Gastroesophageal sphincter (tissue), 4 donors: ENCODE results near the gene ITGA3. TPM values are rescaled to one million over a fixed set of nuclear protein-coding genes. Genes with fewer than 3 reads are reported as not detected.

Experiments used
- ATAC-seq: fragments of 150-250 bp; one replicate; pipeline ENCODE4 v1.9.1; 2016; ENCODE audit warnings: mild to moderate bottlenecking, moderate library complexity
- H3K27ac ChIP-seq, 4 donors: fragments of 200-600 bp; sonication (generic) in 3 of 4; 1 replicate in 3 of 4; 2 replicates in 1 of 4; pipeline ENCODE4 v1.5.1; 2016 to 2019
- H3K27me3 ChIP-seq: fragments of 200-600 bp; sonication (generic); one replicate; pipeline ENCODE4 v1.5.1; 2019
- H3K36me3 ChIP-seq, 2 donors: fragments of 200-600 bp; sonication (generic); one replicate each; pipeline ENCODE4 v1.5.1; 2019; ENCODE audit warnings: control low read depth in 1 of 2
- H3K4me1 ChIP-seq, 3 donors: fragments of 200-600 bp; sonication (generic); 1 replicate in 2 of 3; 2 replicates in 1 of 3; pipeline ENCODE4 v1.5.1; 2016 to 2019; ENCODE audit warnings: control low read depth in 2 of 3
- H3K4me3 ChIP-seq, 2 donors: fragments of 200-600 bp; sonication (generic); one replicate each; pipeline ENCODE4 v1.5.1; 2019; ENCODE audit warnings: mild to moderate bottlenecking in 1 of 2, moderate library complexity in 1 of 2
- H3K9me3 ChIP-seq, 3 donors: fragments of 200-600 bp; sonication (generic); one replicate each; pipeline ENCODE4 v1.5.1; 2017 to 2019; ENCODE audit warnings: control low read depth in 2 of 3
- CTCF ChIP-seq, 4 experiments: fragments of 200-600 bp in 2 of 4; fragments of 450-650 bp in 2 of 4; sonication (generic) in 1 of 4; IDR thresholded peaks; one replicate each; pipeline ENCODE4 v1.5.1; 2017 to 2019; ENCODE audit warnings: antibody characterized with exemption in 4 of 4, mild to moderate bottlenecking in 2 of 4, moderate library complexity in 2 of 4
- EP300 ChIP-seq: sonication (generic); formaldehyde crosslinking; IDR thresholded peaks from one replicate; pipeline ENCODE4 v1.6.1; 2017; ENCODE audit warnings: antibody characterized with exemption, mild to moderate bottlenecking
- POLR2A ChIP-seq, 2 donors: fragments of 450-650 bp; IDR thresholded peaks; one replicate each; pipeline ENCODE4 v1.6.1; 2017; ENCODE audit warnings: antibody characterized with exemption in 2 of 2, mild to moderate bottlenecking in 2 of 2, moderate library complexity in 1 of 2
- POLR2AphosphoS5 ChIP-seq: sonication (generic); formaldehyde crosslinking; IDR thresholded peaks from one replicate; pipeline ENCODE4 v1.6.1; 2017; ENCODE audit warnings: antibody characterized with exemption
- WGBS, 2 donors: methylation state at CpG; one replicate each; pipeline ENCODE4 v1.1.5; 2018; ENCODE audit warnings: low coverage in 1 of 2; 5-methylcytosine and 5-hydroxymethylcytosine counted together
- total RNA-seq, 4 donors: library from RNA; depleted of rRNA; stranded (reverse); fragments of >200 nt; gene quantifications; one replicate each; pipeline ENCODE4 v1.1.0, GENCODE V29; 2016

Gene ITGA3
- total RNA-seq, 4 donors from 2014 or later, result 62.4 to 131 (median 124) TPM

GRCh38 chr17:50108556-50108955, 52.6 kb downstream of the ITGA3 start:
- H3K4me3 ChIP-seq, result no peak overlapping the region
- peaks cover 4 to 42% (median 15%) of the 10 kb centered on the region in 3 donors for H3K4me1 ChIP-seq
- peaks cover 0 to 79% of the 10 kb centered on the region in 2 donors for H3K36me3 ChIP-seq
- TF ChIP-seq CTCF (IDR thresholded peaks at IDR 0.05) (no peak), POLR2A (IDR thresholded peaks at IDR 0.05) (no peak), EP300 (no peak), POLR2AphosphoS5 (no peak)
- H3K9me3 ChIP-seq, result no peaks in the 10 kb centered on the region
- WGBS, 2 donors, result 62 to 100% methylated on average over 2 to 3 of the region's 9 CpGs
- H3K27me3 ChIP-seq, result no peaks in the 10 kb centered on the region
- peak overlapping the region in 1 of 4 donors; percentile 26 for H3K27ac ChIP-seq
- ATAC-seq, result no peak

GRCh38 chr17:50109207-50109606, 53.3 kb downstream of the ITGA3 start:
- Histone ChIP-seq H3K27me3 (no peaks in the 10 kb centered on the region), H3K4me3 (no peak overlapping the region), H3K36me3 (peaks cover 0 to 72% of the 10 kb centered on the region in 2 donors), H3K4me1 (peaks cover 4 to 42% (median 15%) of the 10 kb centered on the region in 3 donors), H3K27ac (peak overlapping the region in 1 of 4 donors; percentile 83), H3K9me3 (no peaks in the 10 kb centered on the region)
- ATAC-seq, result no peak
- WGBS, 2 donors, result 79% methylated on average over 5 of the region's 7 CpGs; no CpG with 5 or more reads in 1 of the 2 donors
- no peak for TF ChIP-seq POLR2AphosphoS5
- TF ChIP-seq POLR2A (IDR thresholded peaks at IDR 0.05), result no peak
- TF ChIP-seq EP300, result no peak

GRCh38 chr17:50109785-50110184, 53.9 kb downstream of the ITGA3 start:
- ATAC-seq, result no peak
- peak overlapping the region in 2 of 4 donors; percentile 83 for H3K27ac ChIP-seq
- no peaks in the 10 kb centered on the region for H3K27me3 ChIP-seq
- H3K4me3 ChIP-seq, result no peak overlapping the region
- peaks cover 4 to 43% (median 15%) of the 10 kb centered on the region in 3 donors for H3K4me1 ChIP-seq
- WGBS, 2 donors, result 40% methylated on average over 1 of the region's 19 CpGs; no CpG with 5 or more reads in 1 of the 2 donors
- peaks cover 0 to 66% of the 10 kb centered on the region in 2 donors for H3K36me3 ChIP-seq
- no peaks in the 10 kb centered on the region for H3K9me3 ChIP-seq
- no peak for TF ChIP-seq POLR2AphosphoS5
- no peak for TF ChIP-seq CTCF (IDR thresholded peaks at IDR 0.05)
- no peak for TF ChIP-seq EP300
- TF ChIP-seq POLR2A (IDR thresholded peaks at IDR 0.05), result no peak

GRCh38 chr17:50110591-50111349, 54.9 kb downstream of the ITGA3 start:
- H3K36me3 ChIP-seq, result peaks cover 0 to 56% of the 10 kb centered on the region in 2 donors
- 60% methylated on average over 3 of the region's 19 CpGs; no CpG with 5 or more reads in 1 of the 2 donors for WGBS, 2 donors
- H3K4me1 ChIP-seq, result peaks cover 4 to 48% (median 15%) of the 10 kb centered on the region in 3 donors
- no peaks in the 10 kb centered on the region for H3K27me3 ChIP-seq
- H3K9me3 ChIP-seq, result no peaks in the 10 kb centered on the region
- ATAC-seq, result peak; percentile 2
- peak overlapping the region; percentile 37 to 83 (median 82) for H3K27ac ChIP-seq
- no peak overlapping the region for H3K4me3 ChIP-seq
- TF ChIP-seq POLR2A (IDR thresholded peaks at IDR 0.05), result no peak
- no peak for TF ChIP-seq EP300
- TF ChIP-seq POLR2AphosphoS5, result no peak
- TF ChIP-seq CTCF (IDR thresholded peaks at IDR 0.05), result no peak

GRCh38 chr17:50111673-50112655, 56.1 kb downstream of the ITGA3 start:
- Histone ChIP-seq H3K4me3 (no peak overlapping the region), H3K27me3 (no peaks in the 10 kb centered on the region), H3K4me1 (peaks cover 4 to 54% (median 15%) of the 10 kb centered on the region in 3 donors), H3K9me3 (no peaks in the 10 kb centered on the region), H3K27ac (peak overlapping the region; percentile 37 to 83 (median 82)), H3K36me3 (peaks cover 0 to 44% of the 10 kb centered on the region in 2 donors)
- no CpG with 5 or more reads among the region's 14 CpGs for WGBS, 2 donors
- TF ChIP-seq CTCF (IDR thresholded peaks at IDR 0.05) (no peak), POLR2AphosphoS5 (no peak), EP300 (no peak), POLR2A (IDR thresholded peaks at IDR 0.05) (no peak)
- peak; percentile 45 for ATAC-seq
